Breast epithelium (tissue), 3 donors: ENCODE data around the gene SLC46A3.

Experiments
- POLR2A ChIP-seq: fragments of 450-650 bp; IDR thresholded peaks from one replicate; pipeline ENCODE4 v1.6.1; 2016; ENCODE audit warnings: antibody characterized with exemption, mild to moderate bottlenecking, moderate library complexity
- TF ChIP-seq, protein P1 (sequence below), 3 donors: fragments of 450-650 bp; IDR thresholded peaks; one replicate each; pipeline ENCODE4 v1.5.1; 2016 to 2017; ENCODE audit warnings: antibody characterized with exemption in 3 of 3, mild to moderate bottlenecking in 3 of 3, moderate library complexity in 3 of 3

DNA sequence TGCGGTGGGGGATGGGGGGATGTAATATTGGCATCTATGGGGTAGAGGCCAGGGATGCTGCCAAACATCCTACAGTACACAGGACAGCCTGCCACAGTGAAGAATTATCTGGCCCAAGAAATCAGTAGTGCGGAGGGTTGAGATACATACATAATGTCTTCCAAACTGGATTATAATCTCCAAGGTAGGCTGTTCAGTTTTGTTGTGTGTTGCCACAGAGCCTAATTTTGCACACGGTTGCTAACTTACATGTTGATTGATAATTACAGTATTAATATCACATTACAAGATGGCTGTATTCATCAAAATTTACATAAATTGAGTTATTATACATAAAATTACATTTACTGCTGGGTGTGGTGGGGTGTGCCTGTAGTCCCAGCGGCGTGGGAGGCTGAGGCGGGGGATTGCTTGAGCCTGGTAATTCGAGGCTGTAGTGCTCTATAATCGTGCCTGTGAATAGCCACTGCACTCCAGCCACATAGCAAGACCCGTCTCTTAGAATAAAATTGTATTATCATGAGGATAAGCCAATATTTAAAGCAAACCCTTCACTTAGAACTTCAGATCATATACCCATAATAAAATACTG, 51.8 kb downstream of the SLC46A3 start:
- TF ChIP-seq, protein P1, sequence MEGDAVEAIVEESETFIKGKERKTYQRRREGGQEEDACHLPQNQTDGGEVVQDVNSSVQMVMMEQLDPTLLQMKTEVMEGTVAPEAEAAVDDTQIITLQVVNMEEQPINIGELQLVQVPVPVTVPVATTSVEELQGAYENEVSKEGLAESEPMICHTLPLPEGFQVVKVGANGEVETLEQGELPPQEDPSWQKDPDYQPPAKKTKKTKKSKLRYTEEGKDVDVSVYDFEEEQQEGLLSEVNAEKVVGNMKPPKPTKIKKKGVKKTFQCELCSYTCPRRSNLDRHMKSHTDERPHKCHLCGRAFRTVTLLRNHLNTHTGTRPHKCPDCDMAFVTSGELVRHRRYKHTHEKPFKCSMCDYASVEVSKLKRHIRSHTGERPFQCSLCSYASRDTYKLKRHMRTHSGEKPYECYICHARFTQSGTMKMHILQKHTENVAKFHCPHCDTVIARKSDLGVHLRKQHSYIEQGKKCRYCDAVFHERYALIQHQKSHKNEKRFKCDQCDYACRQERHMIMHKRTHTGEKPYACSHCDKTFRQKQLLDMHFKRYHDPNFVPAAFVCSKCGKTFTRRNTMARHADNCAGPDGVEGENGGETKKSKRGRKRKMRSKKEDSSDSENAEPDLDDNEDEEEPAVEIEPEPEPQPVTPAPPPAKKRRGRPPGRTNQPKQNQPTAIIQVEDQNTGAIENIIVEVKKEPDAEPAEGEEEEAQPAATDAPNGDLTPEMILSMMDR (IDR thresholded peaks at IDR 0.05), result no peak
- no peak for TF ChIP-seq POLR2A
